Measurements from ENCODE around the gene KPNA1. TPM values are rescaled to one million over a fixed set of nuclear protein-coding genes. Genes with fewer than 3 reads are reported as not detected.
"Not testable (repeated sequence)": the region's sequence is repeated elsewhere in the genome, so short reads cannot be mapped to it uniquely, and the experiment has no call there.

Gene KPNA1
- total and polyA plus RNA-seq, 9 donors = 10.7 to 68.3 (median 50.5) TPM

GRCh38 chr3:122451371-122451770 is 63.4 kb downstream of the KPNA1 start:
- H3K27me3 ChIP-seq = no peaks in the 10 kb centered on the region
- no peak for DNase-seq
- no peaks in the 10 kb centered on the region for H3K4me1 ChIP-seq (ENCODE audit: insufficient read depth)
- TF ChIP-seq EP300 (IDR thresholded peaks at IDR 0.05) (no peak), POLR2A (IDR thresholded peaks at IDR 0.05) (no peak), CTCF (IDR thresholded peaks at IDR 0.05) (no peak)
- no peak overlapping the region for H3K27ac ChIP-seq
- WGBS, 3 donors = 74 to 82% (median 82%) methylated on average over 3 of the region's 3 CpGs
- H3K36me3 ChIP-seq = no peaks in the 10 kb centered on the region
- intact Hi-C loops (cut with DNase I) = no loop called here
- H3K9me3 ChIP-seq = no peaks in the 10 kb centered on the region
- no peak overlapping the region for H3K4me3 ChIP-seq

- WGBS, 3 donors = 93 to 97% (median 96%) methylated on average over 6 of the region's 6 CpGs
- not testable (repeated sequence) for H3K36me3 ChIP-seq
Observed at GRCh38 chr3:122448218-122448617, 66.5 kb downstream of the KPNA1 start.

GRCh38 chr3:122444491-122444887 is 70.2 kb downstream of the KPNA1 start:
- WGBS, 3 donors = 95 to 97% (median 97%) methylated on average over 5 of the region's 5 CpGs

More at GRCh38 chr3:122448218-122448617, 66.5 kb downstream of the KPNA1 start:
- H3K4me1 ChIP-seq (ENCODE audit: insufficient read depth); intact Hi-C loops (cut with DNase I); DNase-seq; H3K9me3 ChIP-seq; H3K27ac ChIP-seq; H3K27me3 ChIP-seq; H3K4me3 ChIP-seq: not testable (repeated sequence)

GRCh38 chr3:122443762-122444490 is 70.8 kb downstream of the KPNA1 start:
- H3K4me1 ChIP-seq (ENCODE audit: insufficient read depth); H3K4me3 ChIP-seq; H3K27me3 ChIP-seq; H3K27ac ChIP-seq; intact Hi-C loops (cut with DNase I); H3K9me3 ChIP-seq; DNase-seq; H3K36me3 ChIP-seq: not testable (repeated sequence)
- 90 to 95% (median 91%) methylated on average over 11 of the region's 11 CpGs for WGBS, 3 donors

More at GRCh38 chr3:122444491-122444887, 70.2 kb downstream of the KPNA1 start:
- H3K4me3 ChIP-seq; H3K27ac ChIP-seq; H3K9me3 ChIP-seq; H3K4me1 ChIP-seq (ENCODE audit: insufficient read depth); H3K27me3 ChIP-seq; H3K36me3 ChIP-seq; DNase-seq; intact Hi-C loops (cut with DNase I): not testable (repeated sequence)

- TF ChIP-seq CTCF (IDR thresholded peaks at IDR 0.05) (no peak), EP300 (IDR thresholded peaks at IDR 0.05) (no peak), POLR2A (IDR thresholded peaks at IDR 0.05) (no peak)
- WGBS, 3 donors = 80 to 87% (median 87%) methylated on average over 10 of the region's 10 CpGs
- H3K27ac ChIP-seq = no peak overlapping the region
Observed at GRCh38 chr3:122443090-122443489, 71.6 kb downstream of the KPNA1 start.

GRCh38 chr3:122435950-122436349 is 78.8 kb downstream of the KPNA1 start:
- Histone ChIP-seq H3K9me3 (peaks cover 0 to 4% of the 10 kb centered on the region in 2 donors), H3K27me3 (no peaks in the 10 kb centered on the region), H3K27ac (no peak overlapping the region), H3K36me3 (no peaks in the 10 kb centered on the region), H3K4me3 (no peak overlapping the region), H3K4me1 (ENCODE audit: insufficient read depth) (no peaks in the 10 kb centered on the region)
- TF ChIP-seq CTCF (IDR thresholded peaks at IDR 0.05) = no peak
- no peak for TF ChIP-seq POLR2A (IDR thresholded peaks at IDR 0.05)
- TF ChIP-seq EP300 (IDR thresholded peaks at IDR 0.05) = no peak
- intact Hi-C loops (cut with DNase I) = no loop called here
- no peak for DNase-seq
- 96% methylated on average over 9 of the region's 9 CpGs for WGBS, 3 donors

More at GRCh38 chr3:122443090-122443489, 71.6 kb downstream of the KPNA1 start:
- Histone ChIP-seq H3K36me3 (no peaks in the 10 kb centered on the region), H3K4me3 (no peak overlapping the region), H3K9me3 (no peaks in the 10 kb centered on the region), H3K27me3 (no peaks in the 10 kb centered on the region), H3K4me1 (ENCODE audit: insufficient read depth) (no peaks in the 10 kb centered on the region)
- no peak for DNase-seq
- intact Hi-C loops (cut with DNase I) = no loop called here

Data from ovary (tissue), 9 donors.